BE2C (cell line): ENCODE measurements around the gene TES.

Source experiments
- DNase-seq: peaks from one replicate; pipeline ENCODE4 v3.0.0-alpha.2; 2020
- H3K27me3 ChIP-seq: fragments of 250-450 bp; sonication (Bioruptor Pico); 2 replicates; pipeline ENCODE4 v1.5.1; 2020; ENCODE audit warnings: mild to moderate bottlenecking
- H3K36me3 ChIP-seq: fragments of 250-450 bp; sonication (Bioruptor Pico); 2 replicates; pipeline ENCODE4 v1.5.1; 2020; ENCODE audit warnings: mild to moderate bottlenecking
- H3K4me1 ChIP-seq: fragments of 250-450 bp; sonication (Bioruptor Pico); 2 replicates; pipeline ENCODE4 v1.5.1; 2020
- H3K4me3 ChIP-seq: 2 replicates; pipeline ENCODE4 v1.5.1; 2011; ENCODE audit warnings: low read depth, low read length
- H3K9me3 ChIP-seq: fragments of 250-450 bp; sonication (Bioruptor Pico); 2 replicates; pipeline ENCODE4 v1.5.1; 2020
- CTCF ChIP-seq: IDR thresholded peaks from 2 replicates; pipeline ENCODE4 v1.5.1; 2012; ENCODE audit warnings: mild to moderate bottlenecking, low read depth, low read length

Gene TES

GRCh38 chr7:116208919-116209318, 1.4 kb upstream of the TES start:
- TF ChIP-seq CTCF = no peak
- Histone ChIP-seq H3K27me3 (peaks cover 31% of the 10 kb centered on the region), H3K36me3 (no peaks in the 10 kb centered on the region), H3K4me3 (no peak overlapping the region), H3K9me3 (no peaks in the 10 kb centered on the region), H3K4me1 (no peaks in the 10 kb centered on the region)
- DNase-seq = no peak

GRCh38 chr7:116209561-116210070, 723 bp upstream of the TES start:
- no peak for DNase-seq
- H3K4me1 ChIP-seq = no peaks in the 10 kb centered on the region
- no peaks in the 10 kb centered on the region for H3K9me3 ChIP-seq
- H3K4me3 ChIP-seq = no peak overlapping the region
- peaks cover 31% of the 10 kb centered on the region for H3K27me3 ChIP-seq
- no peak for TF ChIP-seq CTCF
- H3K36me3 ChIP-seq = no peaks in the 10 kb centered on the region

- DNase-seq = no peak
- Histone ChIP-seq H3K27me3 (peaks cover 31% of the 10 kb centered on the region), H3K4me3 (no peak overlapping the region), H3K4me1 (no peaks in the 10 kb centered on the region), H3K36me3 (no peaks in the 10 kb centered on the region), H3K9me3 (no peaks in the 10 kb centered on the region)
- TF ChIP-seq CTCF = no peak
Measured at GRCh38 chr7:116211006-116211912, 920 bp downstream of the TES start.

- no peaks in the 10 kb centered on the region for H3K4me1 ChIP-seq
- no peak overlapping the region for H3K4me3 ChIP-seq
- TF ChIP-seq CTCF = no peak
- peaks cover 31% of the 10 kb centered on the region for H3K27me3 ChIP-seq
- DNase-seq = no peak
- H3K36me3 ChIP-seq = no peaks in the 10 kb centered on the region
- no peaks in the 10 kb centered on the region for H3K9me3 ChIP-seq
Measured at GRCh38 chr7:116211913-116212596, 1.7 kb downstream of the TES start.

DNA sequence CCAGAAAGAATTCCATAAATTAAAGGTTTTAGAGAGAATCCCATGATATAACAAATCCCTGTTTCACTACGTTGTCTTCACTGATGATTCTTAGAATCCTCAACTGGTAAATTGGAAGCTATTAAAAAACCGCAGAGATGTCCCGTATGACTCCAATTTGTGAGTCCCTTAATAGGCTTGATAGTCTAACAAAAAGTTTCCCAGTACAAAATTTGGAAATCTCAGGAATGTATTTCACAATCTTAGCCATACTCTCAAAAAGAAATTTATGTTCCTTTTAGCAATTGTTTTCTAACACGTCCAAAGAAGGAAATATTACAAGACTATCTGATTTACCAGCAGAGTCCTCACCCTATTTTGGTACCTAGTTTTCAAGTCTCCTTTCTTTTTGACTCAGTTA, 2.5 kb downstream of the TES start:
- DNase-seq = no peak
- H3K4me3 ChIP-seq = no peak overlapping the region
- H3K9me3 ChIP-seq = no peaks in the 10 kb centered on the region
- TF ChIP-seq CTCF = no peak
- H3K36me3 ChIP-seq = no peaks in the 10 kb centered on the region
- H3K27me3 ChIP-seq = peaks cover 31% of the 10 kb centered on the region
- no peaks in the 10 kb centered on the region; the same call in none of the 2 replicates for H3K4me1 ChIP-seq
